Activated T-helper 9 cell treated with anti-CD3 and anti-CD28 coated beads, Interleukin-2, amount 50 U/mL, for 16 hours (primary cell): ENCODE measurements around the gene FGG.

Experiments used
- DNase-seq: peaks from one replicate; pipeline ENCODE4 v3.0.0-alpha.2; 2020; ENCODE audit warnings: low read depth

The FGG gene

DNA sequence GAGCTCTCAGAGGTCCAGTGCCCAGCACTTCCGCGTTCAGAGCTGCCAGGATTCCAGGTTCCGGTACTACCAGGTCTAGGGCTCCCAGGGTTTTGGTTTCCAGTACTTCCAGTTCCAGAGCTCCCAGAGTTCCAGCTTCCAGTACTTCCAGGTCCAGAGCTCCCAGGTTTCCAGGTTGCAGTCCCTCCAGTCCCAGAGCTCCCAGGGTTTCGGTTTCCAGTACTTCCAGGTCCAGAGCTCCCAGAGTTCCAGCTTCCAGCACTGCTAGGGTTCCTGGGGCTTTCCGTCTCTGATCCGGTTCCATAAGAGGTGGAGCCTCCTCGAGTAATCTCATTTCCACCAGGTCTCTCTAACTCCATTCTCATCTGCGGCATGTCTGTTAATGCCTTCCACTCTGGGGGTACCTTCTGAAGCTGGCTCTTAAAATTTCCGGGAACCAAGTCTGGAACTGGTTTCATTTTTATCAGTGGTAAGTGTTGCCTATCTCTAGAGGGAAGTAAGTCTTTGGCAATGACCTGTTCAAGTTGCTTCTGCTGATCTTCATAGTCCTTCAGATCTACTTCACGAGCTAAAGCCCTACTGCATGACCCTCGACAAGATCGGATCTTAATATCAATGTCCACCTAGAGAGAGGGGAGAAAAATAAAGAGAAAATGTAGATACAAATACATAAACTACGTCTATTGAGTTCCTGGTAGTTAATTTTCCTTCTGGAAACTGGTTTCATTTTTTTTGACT lies 26.0 kb downstream of the FGG start:
- no peak for DNase-seq

DNA sequence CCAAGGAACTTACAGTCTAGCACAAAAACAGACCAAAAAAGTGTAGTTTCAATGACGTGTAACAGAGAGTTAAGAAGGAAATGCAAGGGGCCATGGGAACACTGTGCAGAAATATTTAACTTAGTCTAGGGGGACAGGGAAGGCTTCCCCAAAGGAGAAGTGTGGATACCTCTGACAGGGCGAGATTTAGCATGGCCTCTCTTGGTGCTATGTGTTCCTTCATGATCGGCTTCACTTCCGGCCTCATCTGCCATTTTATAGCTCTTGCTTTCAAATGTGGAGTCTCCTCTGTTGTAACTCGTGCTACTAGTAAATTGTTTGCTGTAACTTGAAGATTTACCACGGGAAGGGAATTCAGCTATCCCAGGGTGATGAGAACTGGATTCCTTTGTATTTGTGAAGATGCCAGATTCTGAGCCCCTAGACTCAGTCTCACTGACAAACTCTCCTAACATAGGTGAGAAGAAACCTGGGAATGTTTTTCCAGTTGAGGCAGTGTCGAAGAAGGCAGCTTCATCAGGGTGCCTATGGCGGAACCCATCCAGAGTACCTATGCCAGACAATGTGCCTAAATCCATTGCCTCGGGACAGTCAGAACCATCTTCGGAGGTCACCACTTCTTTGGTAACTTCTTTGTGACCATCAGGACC lies 27.0 kb downstream of the FGG start:
- DNase-seq: no peak

DNA sequence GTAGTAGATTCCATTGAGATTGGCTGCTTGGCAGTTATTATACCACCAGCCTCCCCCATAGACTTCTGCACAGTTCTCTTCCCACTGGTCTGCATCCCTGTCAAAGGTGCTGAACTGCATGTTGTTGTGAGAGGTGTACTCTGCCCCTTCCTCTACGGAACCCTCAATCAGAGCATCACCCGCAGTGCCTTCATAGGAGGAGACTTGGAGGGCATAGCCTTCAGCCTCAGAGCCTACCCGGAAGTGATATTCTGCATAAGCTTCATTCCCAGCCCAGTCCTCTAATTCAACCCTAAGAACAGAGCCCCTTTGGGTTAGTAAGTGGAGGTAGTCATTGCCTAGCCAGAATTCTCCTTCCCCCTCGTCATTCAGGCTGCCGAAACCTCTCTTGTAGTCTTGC lies 28.2 kb downstream of the FGG start:
- DNase-seq: no peak

DNA sequence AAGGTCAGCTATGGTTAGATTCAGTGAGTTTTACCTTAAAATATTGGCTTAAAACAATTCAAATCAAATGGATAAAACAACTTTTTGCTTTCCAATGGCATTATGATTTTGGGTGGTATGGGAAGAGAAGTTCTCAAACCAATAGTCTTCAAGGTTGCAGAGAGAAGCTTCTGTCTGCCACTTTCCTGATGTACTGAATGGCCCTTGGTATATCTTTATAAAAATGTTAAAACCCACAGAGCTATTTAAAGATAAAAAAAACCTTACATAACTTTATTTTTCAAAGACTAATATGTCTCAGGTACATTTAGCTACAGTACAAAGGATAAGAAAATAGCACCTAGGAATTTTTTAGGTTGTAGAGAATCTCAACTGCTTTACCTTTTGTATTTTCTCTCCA lies 28.8 kb downstream of the FGG start:
- no peak for DNase-seq

DNA sequence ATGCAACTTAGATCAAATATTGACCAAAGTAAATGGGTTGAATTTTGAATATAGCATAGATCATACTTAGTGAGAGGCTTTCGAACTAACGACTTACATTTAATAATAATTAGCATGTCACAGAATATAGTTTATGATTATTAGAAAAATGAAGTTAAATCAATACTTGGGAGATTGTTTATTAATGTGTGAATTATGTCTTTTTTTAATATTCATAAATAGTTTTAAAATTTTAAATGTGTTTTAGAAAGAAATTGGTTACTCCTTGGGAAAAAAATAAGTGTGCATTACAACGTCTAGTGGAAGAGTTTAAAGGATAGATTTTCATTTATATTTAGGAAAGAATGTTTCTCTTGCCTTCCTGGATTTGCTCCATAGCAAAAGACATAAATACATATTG lies 29.2 kb downstream of the FGG start:
- no peak for DNase-seq

DNA sequence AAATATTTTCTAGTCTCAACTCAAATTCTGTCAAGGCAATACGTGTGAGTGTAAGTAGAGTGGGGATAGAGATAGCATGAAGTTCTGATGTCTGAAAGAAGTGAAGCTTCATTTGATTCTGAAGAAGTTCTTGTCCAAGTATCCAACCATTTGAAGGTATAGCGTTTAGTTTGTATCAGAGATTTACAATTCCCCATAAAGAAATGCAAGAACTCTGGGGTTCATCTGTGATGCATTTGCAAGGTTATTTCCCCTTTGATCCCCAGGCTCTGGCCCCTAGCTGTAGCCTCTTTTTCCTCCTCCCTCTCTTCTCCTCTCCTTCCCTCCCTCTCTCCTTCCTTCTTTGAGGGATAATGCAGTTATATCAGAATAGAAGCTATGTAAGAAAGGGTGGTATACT lies 29.7 kb downstream of the FGG start:
- no peak for DNase-seq

DNA sequence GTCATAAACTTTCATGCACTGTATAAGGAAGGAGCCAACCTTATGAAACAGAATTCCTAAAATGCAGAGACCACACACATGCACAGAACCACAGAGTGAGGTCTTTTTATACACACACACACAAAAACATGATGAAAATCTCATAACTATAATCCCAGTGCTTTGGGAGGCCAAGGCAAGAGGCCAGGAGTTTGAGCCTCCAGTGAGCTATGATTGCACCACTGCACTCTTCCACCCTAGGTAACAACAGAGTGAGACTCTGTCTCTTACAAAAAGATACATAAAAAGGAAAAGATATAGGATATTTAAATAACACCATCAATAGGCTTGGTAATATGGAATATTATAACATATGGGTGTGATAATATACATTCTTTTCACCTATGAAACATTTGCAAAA lies 32.5 kb downstream of the FGG start:
- no peak for DNase-seq

DNA sequence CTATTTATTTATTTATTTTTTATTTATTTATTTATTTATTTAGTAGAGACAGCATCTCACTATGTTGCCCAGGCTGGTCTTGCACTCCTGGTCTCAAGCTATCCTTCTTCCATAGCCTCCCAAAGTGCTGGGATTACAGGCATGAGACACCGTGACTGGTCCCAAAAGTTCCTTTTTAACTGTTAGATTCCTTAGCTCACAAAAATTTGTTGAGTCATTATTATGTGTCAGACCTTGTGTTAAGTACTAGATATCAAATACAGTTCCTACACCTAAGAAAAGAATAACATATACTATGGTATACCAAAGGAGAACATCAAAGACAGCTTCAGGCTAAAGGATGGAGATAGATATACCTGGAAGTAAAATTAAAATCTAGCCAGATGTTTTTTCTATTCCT lies 33.5 kb downstream of the FGG start:
- DNase-seq: no peak

DNA sequence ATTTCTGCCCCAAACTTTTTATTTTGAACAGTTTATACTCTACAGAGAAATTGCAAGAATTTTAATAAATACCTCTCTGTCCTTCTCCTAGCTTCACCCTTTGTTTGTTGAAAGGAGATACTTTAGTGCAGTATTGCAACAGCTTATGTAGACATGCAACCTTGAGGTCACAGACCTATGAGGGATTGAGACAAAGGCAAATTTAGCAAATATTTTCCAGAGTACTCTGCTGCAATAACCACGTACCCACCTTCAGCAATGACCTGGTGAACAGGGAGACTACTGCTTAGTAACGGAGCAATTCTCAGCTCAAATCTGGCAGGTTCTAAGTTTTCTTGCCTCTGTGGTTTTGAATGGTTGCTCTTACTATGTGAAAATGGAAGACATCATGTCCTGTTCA lies 35.1 kb downstream of the FGG start:
- no peak for DNase-seq

DNA sequence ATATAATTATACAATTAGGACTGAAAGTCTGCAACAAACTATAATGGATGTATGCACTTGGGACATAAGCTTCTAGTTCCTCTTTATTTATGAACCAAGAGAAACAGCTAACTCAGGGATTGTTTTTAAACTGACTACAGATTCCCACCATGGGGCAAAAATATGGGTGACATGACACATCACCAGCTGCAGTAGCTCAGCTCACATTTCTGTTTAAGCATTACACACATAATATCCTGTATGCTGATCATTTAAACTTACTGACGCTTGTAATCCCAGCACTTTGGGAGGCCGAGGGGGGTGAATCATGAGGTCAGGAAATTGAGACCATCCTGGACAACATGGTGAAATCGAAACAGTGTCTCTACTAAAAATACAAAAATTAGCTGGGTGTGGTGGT lies 38.1 kb downstream of the FGG start:
- DNase-seq: no peak

DNA sequence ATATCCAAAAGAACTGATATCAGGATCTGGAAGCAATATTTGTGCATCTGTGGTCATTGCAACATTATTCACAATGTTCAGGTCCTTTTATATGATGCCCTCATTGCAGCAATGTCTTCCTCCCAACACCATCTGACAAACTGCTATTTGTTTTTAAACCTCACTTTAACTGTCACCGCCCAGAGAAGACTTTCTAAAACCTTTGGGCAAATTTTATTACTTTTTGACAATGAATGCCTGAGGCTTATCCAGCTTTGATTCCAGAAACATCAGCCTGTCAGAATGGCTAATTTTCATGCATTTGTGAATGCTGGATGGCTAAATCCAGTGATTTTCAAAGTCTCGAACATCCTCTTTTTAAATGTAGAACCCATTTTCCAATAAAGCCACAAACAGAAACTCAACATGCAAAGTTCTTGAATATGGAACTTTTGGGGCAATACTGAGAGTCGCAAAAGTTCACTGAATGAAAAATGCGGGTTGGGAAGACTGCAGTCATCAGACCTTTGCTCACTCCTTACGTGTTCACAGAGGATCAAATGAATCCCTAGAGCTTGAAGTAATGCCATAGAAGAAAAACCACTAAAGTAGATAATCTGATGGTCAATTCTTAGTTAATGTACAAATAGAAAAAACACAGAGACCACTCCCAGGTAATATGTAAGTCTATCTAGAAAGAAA lies 39.1 kb downstream of the FGG start:
- DNase-seq: no peak

DNA sequence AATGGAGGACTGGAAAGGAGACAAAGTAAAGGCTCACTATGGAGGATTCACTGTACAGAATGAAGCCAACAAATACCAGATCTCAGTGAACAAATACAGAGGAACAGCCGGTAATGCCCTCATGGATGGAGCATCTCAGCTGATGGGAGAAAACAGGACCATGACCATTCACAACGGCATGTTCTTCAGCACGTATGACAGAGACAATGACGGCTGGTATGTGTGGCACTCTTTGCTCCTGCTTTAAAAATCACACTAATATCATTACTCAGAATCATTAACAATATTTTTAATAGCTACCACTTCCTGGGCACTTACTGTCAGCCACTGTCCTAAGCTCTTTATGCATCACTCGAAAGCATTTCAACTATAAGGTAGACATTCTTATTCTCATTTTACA lies 42.9 kb downstream of the FGG start:
- DNase-seq: no peak

DNA sequence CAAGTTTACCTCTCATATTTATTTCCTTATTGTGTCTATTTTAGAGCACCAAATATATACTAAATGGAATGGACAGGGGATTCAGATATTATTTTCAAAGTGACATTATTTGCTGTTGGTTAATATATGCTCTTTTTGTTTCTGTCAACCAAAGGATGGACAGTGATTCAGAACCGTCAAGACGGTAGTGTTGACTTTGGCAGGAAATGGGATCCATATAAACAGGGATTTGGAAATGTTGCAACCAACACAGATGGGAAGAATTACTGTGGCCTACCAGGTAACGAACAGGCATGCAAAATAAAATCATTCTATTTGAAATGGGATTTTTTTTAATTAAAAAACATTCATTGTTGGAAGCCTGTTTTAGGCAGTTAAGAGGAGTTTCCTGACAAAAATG lies 43.4 kb downstream of the FGG start:
- DNase-seq: no peak

DNA sequence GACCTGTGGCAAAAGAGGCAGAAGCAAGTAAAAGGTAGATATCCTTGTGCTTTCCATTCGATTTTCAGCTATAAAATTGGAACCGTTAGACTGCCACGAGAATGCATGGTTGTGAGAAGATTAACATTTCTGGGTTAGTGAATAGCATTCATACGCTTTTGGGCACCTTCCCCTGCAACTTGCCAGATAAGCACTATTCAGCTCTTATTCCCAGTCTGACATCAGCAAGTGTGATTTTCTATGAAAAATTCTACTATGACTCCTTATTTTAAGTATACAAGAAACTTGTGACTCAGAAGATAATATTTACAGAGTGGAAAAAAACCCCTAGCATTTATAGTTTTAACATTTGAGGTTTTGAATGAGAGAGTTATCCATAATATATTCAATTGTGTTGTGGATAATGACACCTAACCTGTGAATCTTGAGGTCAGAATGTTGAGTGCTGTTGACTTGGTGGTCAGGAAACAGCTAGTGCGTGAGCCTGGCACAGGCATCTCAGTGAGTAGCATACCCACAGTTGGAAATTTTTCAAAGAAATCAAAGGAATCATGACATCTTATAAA lies 45.7 kb downstream of the FGG start:
- DNase-seq: no peak

DNA sequence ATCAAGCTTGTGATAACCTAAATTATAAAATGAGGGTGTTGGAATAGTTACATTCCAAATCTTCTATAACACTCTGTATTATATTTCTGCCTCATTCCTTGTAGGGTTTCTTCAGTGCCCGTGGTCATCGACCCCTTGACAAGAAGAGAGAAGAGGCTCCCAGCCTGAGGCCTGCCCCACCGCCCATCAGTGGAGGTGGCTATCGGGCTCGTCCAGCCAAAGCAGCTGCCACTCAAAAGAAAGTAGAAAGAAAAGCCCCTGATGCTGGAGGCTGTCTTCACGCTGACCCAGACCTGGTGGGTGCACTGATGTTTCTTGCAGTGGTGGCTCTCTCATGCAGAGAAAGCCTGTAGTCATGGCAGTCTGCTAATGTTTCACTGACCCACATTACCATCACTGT lies 46.8 kb downstream of the FGG start:
- DNase-seq: no peak

DNA sequence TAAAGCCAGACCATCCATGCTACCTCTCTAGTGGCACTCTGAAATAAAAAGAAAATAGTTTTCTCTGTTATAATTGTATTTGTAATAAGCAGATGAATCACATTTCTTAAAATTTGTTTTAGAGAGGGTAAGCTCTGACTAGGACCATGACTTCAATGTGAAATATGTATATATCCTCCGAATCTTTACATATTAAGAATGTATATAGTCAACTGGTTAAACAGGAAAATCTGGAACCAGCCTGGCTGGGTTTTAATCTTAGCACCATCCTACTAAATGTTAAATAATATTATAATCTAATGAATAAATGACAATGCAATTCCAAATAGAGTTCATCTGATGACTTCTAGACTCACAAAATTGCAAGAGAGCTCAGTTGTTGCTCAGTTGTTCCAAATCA lies 48.1 kb downstream of the FGG start:
- DNase-seq: no peak

DNA sequence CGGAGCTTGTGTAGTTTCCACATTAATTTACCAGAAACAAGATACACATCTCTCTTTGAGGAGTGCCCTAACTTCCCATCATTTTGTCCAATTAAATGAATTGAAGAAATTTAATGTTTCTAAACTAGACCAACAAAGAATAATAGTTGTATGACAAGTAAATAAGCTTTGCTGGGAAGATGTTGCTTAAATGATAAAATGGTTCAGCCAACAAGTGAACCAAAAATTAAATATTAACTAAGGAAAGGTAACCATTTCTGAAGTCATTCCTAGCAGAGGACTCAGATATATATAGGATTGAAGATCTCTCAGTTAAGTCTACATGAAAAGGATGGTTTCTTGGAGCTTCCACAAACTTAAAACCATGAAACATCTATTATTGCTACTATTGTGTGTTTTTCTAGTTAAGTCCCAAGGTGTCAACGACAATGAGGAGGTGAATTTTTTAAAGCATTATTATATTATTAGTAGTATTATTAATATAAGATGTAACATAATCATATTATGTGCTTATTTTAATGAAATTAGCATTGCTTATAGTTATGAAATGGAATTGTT lies 49.7 kb downstream of the FGG start, which contains the start of gene FGB:
FGB (plus strand) TSS at position 315 of the 558 bp plus-strand sequence; CDS start at position 323, 8 bp downstream.
- DNase-seq: no peak

DNA sequence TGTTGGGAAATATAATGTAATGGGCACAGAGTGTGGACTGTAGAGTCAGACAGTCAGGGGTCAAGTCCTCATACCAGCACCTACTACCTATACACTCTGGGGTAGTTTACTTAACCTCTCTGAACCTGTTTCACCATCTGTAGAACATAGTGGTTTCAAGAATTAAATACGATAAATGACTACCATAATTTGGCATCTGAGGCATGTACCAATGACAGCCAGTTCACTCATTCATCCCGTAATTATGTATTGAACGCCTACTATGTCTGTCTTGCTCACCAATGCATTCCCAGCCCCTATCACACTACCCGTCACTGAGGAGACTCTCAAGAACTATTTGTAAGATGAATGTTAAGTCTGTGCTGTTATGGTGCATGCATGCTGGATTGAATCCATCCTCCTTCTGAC lies 51.6 kb downstream of the FGG start:
- no peak for DNase-seq

DNA sequence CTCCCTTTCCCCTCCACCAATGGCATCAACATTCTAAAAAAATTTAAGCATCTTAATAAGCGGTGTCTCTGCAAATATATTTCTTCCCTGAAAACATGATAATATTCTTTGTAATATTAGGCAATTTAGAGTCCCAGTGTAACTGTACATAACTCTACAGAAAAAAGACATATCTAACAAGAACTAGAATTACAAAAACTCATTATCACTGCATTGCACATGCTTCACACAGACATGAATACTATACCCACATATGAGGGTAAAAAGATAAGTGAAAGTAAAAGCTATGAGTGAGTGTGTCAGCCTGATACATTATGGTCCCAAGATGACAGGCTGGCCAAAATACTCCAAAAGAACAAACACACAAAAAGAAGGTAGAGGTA lies 52.0 kb downstream of the FGG start:
- no peak for DNase-seq

DNA sequence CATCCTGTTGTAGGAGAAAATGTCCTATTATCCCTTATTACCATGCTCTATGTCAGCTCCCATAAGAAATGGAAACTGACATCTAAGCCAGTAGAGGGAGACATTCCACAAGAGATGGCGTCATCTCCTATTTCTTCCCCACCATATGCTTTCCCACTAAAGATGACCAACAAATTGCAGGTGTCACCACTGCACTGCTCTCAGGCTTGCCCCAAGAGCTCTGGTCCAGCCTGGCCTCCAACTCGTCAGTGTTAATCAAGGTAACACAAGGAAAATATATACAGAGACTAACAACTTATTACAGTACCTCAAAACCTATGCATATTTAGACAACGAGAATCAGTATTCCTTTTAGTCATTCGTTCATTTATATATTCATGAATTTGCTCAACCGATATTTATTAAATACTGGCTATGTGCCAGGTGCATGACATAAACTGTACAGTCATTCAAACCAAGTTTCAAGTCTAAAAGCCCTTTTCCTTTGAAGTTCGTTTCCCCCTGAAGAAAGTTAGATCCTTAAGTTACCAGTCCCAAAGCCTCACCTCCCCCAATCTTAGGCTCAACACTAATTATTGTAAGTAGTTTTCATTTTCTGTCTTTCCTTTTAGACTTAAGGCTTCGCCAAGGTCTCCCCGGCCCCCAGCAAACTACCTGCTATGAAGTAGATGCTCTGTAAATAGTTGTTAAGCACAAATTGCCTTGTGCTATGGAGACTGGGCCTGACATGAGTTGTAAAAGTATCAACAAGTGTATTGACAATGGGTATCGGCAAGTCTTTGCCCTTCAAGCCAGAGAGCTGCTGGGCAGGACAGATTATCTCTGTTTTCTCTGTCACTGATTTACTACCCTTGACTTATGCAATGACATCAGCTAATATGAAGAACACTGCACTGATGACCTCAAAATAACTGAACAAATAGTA lies 52.7 kb downstream of the FGG start:
- DNase-seq: no peak

DNA sequence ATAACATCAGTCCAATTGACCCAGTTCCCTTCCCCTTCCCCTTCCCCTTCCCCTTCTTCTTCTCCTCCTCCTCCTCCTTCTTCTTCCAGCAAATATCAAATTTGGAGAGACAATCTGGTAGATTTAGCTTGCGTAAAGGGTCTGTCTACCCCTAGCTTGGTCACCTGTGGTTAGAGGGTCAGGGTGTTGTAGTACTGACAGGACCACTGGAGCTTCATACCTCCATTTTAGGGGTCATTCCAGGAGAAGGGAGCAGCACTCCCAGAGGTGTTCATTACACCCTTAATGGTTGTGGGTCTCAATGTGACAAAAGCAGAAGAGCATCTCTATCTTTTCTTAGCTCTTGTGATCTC lies 53.3 kb downstream of the FGG start:
- no peak for DNase-seq
